Peyer's patch (tissue), 4 donors: ENCODE measurements around the gene TNS3. TPM values are rescaled to one million over a fixed set of nuclear protein-coding genes. Genes with fewer than 3 reads are reported as not detected.

ENCODE experiments used
- DNase-seq, 3 donors: peaks; one replicate each; pipeline ENCODE4 v3.0.0-alpha.2; 2017 to 2019
- H3K27ac ChIP-seq, 4 donors: fragments of 200-600 bp; sonication (generic); one replicate each; pipeline ENCODE4 v1.5.1; 2016 to 2019
- H3K27me3 ChIP-seq, 2 donors: fragments of 200-600 bp; sonication (generic); one replicate each; pipeline ENCODE4 v1.5.1; 2019
- H3K36me3 ChIP-seq, 3 donors: fragments of 200-600 bp; sonication (generic); one replicate each; pipeline ENCODE4 v1.5.1; 2016 to 2019
- H3K4me1 ChIP-seq, 4 donors: fragments of 200-600 bp; sonication (generic); one replicate each; pipeline ENCODE4 v1.5.1; 2016 to 2019
- H3K4me3 ChIP-seq, 4 donors: fragments of 200-600 bp; sonication (generic); 1 replicate in 3 of 4; 2 replicates in 1 of 4; pipeline ENCODE4 v1.5.1; 2016 to 2019; ENCODE audit warnings: mild to moderate bottlenecking in 1 of 4
- H3K9me3 ChIP-seq, 4 donors: fragments of 200-600 bp; sonication (generic); one replicate each; pipeline ENCODE4 v1.5.1; 2016 to 2019; ENCODE audit warnings: mild to moderate bottlenecking in 1 of 4
- POLR2A ChIP-seq, 2 donors: fragments of 450-650 bp; IDR thresholded peaks; one replicate each; pipeline ENCODE4 v1.5.1; 2017; ENCODE audit warnings: antibody characterized with exemption in 2 of 2, mild to moderate bottlenecking in 2 of 2, moderate library complexity in 2 of 2
- total RNA-seq, 4 donors: library from RNA; depleted of rRNA; stranded (reverse); fragments of >200 nt; gene quantifications; one replicate each; pipeline ENCODE4 v1.1.0, GENCODE V29; 2016
- TF ChIP-seq, protein P1 (sequence below), 6 experiments: fragments of 450-650 bp in 4 of 6; fragments of 200-600 bp in 2 of 6; sonication (generic) in 1 of 6; IDR thresholded peaks; one replicate each; pipeline ENCODE4 v1.5.1; 2017 to 2019; ENCODE audit warnings: antibody characterized with exemption in 6 of 6, mild to moderate bottlenecking in 3 of 6, moderate library complexity in 1 of 6

The TNS3 gene
- total RNA-seq, 4 donors from 2014 or later = 79.5 to 157 (median 112) TPM

DNA sequence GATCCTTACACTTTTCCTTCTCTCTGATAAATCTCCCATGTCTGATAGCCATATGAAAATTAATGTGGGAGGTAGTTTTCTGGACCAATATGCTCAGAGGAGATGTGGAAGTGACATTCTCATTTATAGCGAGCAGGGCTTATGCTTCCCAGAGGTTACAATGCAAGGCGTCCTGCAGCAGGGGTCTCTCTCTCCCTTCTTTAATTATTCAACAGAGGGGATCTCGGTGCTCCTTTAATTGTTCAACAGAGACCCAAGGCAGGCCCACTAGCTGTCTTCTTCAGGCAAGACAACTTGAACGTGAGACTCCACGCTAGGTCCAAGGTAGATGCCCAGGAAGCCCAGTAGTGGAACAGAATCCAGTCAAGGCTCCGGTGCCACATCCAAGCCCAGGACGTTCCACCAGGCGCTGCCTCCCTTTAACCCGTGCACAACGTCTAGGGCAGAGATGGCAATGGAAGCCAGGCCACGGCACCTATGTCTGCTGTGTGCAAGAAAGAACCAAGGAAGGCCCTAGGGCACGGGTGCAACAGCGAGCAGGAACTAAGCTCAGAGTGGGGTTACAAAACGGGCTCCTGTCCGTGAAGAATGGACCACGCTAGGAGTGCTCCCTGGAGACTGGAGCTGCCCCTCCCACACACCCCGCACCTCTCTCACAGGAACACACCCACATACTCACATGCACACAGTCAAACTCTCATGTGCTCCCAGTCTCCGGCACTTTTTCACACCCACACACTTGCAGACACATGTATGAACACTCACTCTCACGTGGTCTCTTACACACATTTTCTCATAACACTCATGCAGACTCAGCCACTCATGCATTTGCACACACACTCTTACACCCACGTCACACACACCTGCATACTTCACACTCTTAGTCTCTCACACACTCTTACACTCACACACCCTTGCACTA lies 230.4 kb downstream of the TNS3 start:
- Histone ChIP-seq H3K36me3 (peaks cover 0 to 25% (median 0%) of the 10 kb centered on the region in 3 donors), H3K4me1 (peaks cover 0 to 19% (median 8%) of the 10 kb centered on the region in 4 donors), H3K27me3 (no peaks in the 10 kb centered on the region), H3K27ac (no peak overlapping the region), H3K4me3 (no peak overlapping the region), H3K9me3 (no peaks in the 10 kb centered on the region)
- peak in 2 of 3 donors; percentile 34 to 36 for DNase-seq
- no peak for TF ChIP-seq POLR2A (IDR thresholded peaks at IDR 0.05)
- TF ChIP-seq, protein P1, sequence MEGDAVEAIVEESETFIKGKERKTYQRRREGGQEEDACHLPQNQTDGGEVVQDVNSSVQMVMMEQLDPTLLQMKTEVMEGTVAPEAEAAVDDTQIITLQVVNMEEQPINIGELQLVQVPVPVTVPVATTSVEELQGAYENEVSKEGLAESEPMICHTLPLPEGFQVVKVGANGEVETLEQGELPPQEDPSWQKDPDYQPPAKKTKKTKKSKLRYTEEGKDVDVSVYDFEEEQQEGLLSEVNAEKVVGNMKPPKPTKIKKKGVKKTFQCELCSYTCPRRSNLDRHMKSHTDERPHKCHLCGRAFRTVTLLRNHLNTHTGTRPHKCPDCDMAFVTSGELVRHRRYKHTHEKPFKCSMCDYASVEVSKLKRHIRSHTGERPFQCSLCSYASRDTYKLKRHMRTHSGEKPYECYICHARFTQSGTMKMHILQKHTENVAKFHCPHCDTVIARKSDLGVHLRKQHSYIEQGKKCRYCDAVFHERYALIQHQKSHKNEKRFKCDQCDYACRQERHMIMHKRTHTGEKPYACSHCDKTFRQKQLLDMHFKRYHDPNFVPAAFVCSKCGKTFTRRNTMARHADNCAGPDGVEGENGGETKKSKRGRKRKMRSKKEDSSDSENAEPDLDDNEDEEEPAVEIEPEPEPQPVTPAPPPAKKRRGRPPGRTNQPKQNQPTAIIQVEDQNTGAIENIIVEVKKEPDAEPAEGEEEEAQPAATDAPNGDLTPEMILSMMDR (IDR thresholded peaks at IDR 0.05) = no peak

DNA sequence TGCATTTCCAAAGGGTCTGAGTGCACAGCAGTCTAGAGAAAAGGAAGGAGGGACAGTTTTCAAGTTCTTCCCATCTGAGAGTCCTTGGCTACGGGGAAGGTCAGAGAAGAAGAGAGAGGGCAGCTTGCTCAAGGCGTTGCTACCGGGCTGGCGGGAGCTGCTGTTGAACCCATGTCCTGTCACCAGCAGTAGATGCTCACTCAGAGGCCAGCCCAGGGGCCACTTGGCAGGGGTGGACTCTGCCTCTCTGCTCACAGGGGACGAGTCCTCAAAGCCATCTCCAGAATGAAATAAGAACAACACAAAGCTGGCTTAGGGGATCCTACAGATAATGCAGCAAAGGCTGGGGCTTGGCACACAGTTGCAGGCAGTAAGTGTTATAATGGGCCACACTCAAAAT lies 231.5 kb downstream of the TNS3 start:
- Histone ChIP-seq H3K4me3 (no peak overlapping the region), H3K27ac (no peak overlapping the region), H3K36me3 (peaks cover 0 to 35% (median 0%) of the 10 kb centered on the region in 3 donors), H3K4me1 (peaks cover 0 to 10% (median 5%) of the 10 kb centered on the region in 4 donors), H3K9me3 (no peaks in the 10 kb centered on the region), H3K27me3 (no peaks in the 10 kb centered on the region)
- peak in 2 of 3 donors; percentile 19 to 23 for DNase-seq
- TF ChIP-seq, protein P1 (IDR thresholded peaks at IDR 0.05) = no peak
- no peak for TF ChIP-seq POLR2A (IDR thresholded peaks at IDR 0.05)

DNA sequence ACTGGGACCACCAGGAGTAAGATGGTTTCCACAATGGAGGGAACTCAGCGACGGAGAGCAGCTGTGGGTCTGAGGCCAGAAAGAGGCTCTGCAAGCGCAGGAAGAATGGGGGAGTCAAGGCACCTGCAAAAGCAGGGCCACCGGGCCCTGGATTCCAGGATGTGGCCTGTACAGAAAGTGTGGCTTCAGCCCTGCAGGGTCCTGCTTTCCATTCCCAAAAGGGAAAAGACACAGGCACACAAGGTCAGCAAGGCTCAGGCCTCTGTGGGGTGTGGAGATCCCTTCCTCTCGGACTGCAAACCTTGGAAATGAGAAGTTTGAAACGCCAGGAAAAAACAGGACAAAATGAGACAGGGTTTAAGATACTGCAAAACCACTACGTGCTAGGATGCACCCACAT lies 232.5 kb downstream of the TNS3 start:
- Histone ChIP-seq H3K4me3 (no peak overlapping the region), H3K9me3 (no peaks in the 10 kb centered on the region), H3K4me1 (peaks cover 0 to 4% (median under 1%) of the 10 kb centered on the region in 4 donors), H3K27me3 (no peaks in the 10 kb centered on the region), H3K36me3 (peaks cover 0 to 46% (median 0%) of the 10 kb centered on the region in 3 donors), H3K27ac (no peak overlapping the region)
- DNase-seq = peak in 2 of 3 donors; percentile 21 to 37
- no peak for TF ChIP-seq POLR2A (IDR thresholded peaks at IDR 0.05)

DNA sequence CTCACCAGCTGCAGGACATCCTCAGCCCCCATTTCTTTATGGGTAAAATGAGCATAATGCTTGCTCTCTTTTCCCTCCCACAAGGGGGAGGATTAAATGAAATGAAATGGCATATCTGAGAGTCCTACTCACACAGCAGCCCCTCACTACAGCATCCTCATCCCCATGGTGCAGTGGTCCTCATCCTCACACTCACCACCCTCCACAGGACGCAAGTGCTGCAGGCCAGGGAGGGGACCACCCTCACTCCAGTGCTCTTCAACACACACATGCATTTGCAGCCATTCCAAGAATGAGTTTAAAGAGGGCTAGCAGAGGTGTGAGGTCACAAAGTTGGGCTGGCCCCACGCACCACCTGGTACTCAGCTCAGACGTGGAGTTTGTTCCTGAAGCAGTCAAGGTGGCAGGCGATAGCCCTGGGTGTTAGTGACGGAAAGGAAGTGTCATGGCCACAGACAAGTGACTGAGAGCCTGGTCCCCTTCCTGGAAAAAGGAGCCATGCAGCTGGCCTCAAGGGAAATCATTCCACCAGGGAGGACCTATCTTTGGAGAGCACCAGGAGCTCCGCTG lies 234.0 kb downstream of the TNS3 start:
- Histone ChIP-seq H3K27me3 (no peaks in the 10 kb centered on the region), H3K36me3 (peaks cover 0 to 59% (median 0%) of the 10 kb centered on the region in 3 donors), H3K27ac (no peak overlapping the region), H3K4me3 (no peak overlapping the region), H3K9me3 (no peaks in the 10 kb centered on the region), H3K4me1 (no peaks in the 10 kb centered on the region)
- TF ChIP-seq, protein P1 (IDR thresholded peaks at IDR 0.05) = no peak
- TF ChIP-seq POLR2A (IDR thresholded peaks at IDR 0.05) = no peak
- no peak for DNase-seq

DNA sequence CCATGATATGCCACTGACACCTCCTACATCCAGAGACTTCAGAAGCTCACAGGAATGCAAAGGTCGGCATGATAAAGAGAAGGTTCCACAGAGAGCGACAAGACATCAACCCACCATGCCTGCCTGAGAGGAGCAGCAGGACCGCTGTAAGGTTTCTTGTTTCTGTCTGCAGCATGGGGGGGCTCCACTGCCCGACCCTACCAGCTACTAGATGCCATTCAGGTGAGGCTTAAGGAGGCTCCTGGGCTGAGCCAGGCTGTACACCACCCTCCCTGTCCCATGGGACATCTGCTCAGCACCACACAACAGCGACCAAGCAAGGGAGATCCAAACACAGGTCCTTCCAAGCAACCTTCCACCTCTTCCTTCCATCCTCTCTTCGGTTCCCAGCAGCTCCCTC lies 234.6 kb downstream of the TNS3 start:
- peaks cover 0 to 59% (median 0%) of the 10 kb centered on the region in 3 donors for H3K36me3 ChIP-seq
- no peak for DNase-seq
- TF ChIP-seq, protein P1 (IDR thresholded peaks at IDR 0.05) = no peak
- no peak for TF ChIP-seq POLR2A (IDR thresholded peaks at IDR 0.05)
- H3K27me3 ChIP-seq = no peaks in the 10 kb centered on the region
- H3K27ac ChIP-seq = no peak overlapping the region
- no peak overlapping the region for H3K4me3 ChIP-seq
- no peaks in the 10 kb centered on the region for H3K9me3 ChIP-seq
- no peaks in the 10 kb centered on the region for H3K4me1 ChIP-seq

DNA sequence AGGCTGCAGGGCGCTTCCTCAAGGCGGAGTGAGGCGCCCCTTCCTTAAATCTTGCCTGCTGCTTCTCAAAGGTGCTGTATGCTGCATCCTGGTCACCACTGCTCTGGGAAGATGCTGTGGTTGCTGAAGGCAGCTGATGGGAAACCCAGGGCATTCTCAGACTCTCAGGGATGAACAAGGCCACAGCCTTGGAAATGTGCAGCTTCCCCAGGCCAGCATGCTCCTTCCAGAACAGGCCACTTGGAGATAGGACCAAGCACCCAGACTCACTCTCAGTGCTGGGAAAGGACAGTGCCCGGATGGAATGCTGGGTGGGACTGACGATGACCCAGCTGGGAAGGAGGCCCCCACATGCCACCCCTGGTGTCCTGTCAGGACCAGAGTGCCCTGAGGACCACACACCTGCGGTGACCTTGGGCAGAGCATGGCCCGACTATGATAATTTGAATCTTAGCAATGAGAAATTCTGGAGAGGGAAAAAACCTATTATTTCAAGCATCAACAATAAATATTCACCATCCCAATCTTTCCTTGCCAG lies 235.5 kb downstream of the TNS3 start:
- no peak for TF ChIP-seq POLR2A (IDR thresholded peaks at IDR 0.05)
- TF ChIP-seq, protein P1 (IDR thresholded peaks at IDR 0.05) = no peak
- H3K4me1 ChIP-seq = no peaks in the 10 kb centered on the region
- H3K4me3 ChIP-seq = no peak overlapping the region
- no peak overlapping the region for H3K27ac ChIP-seq
- no peaks in the 10 kb centered on the region for H3K9me3 ChIP-seq
- no peaks in the 10 kb centered on the region for H3K27me3 ChIP-seq
- DNase-seq = no peak
- peaks cover 0 to 61% (median 0%) of the 10 kb centered on the region in 3 donors for H3K36me3 ChIP-seq
